AG09309 (cell line): Measurements from ENCODE around the gene GRIK4.

Experiments used
- DNase-seq: peaks from one replicate; pipeline ENCODE4 v3.0.0-alpha.2; 2010; ENCODE audit warnings: low read depth
- H3K4me3 ChIP-seq: 2 replicates; pipeline ENCODE4 v1.5.1; 2011; ENCODE audit warnings: mild to moderate bottlenecking, low read depth, low read length, moderate library complexity; ENCODE audit not compliant: control insufficient read depth
- TF ChIP-seq, protein P1 (sequence below): IDR thresholded peaks from 2 replicates; pipeline ENCODE4 v1.5.1; 2011; ENCODE audit warnings: mild to moderate bottlenecking, low read depth, low read length, inconsistent platforms; ENCODE audit not compliant: insufficient read depth, control insufficient read depth; ENCODE audit errors: missing control alignments

GRIK4 gene

DNA sequence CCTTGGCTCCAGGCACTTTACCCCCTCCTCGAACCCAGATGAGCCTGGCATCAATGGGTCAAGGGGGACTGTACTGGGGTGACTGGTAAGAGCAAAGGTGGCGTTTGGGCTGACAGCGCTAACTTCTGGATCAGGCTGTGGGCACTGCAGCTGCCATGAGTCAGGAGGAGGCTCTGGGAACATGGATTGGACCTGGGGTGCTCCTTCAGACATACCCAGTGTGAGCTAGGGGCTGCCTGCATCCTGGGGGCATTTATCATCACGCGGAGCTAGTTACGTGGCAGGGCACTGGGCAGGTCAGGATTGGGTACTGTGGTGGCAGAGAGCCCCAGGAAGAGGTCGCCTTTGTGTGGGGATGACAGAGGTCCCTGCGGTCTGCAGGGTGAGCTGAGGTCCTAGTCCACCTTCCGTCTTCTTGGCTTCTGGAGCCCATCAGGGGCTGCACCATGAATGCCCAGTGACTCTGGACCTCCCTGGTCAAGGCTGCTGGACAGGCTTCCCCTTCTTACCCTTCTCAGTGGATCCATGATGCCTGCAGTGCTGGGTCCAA lies 13.1 kb downstream of the GRIK4 start:
- TF ChIP-seq, protein P1, sequence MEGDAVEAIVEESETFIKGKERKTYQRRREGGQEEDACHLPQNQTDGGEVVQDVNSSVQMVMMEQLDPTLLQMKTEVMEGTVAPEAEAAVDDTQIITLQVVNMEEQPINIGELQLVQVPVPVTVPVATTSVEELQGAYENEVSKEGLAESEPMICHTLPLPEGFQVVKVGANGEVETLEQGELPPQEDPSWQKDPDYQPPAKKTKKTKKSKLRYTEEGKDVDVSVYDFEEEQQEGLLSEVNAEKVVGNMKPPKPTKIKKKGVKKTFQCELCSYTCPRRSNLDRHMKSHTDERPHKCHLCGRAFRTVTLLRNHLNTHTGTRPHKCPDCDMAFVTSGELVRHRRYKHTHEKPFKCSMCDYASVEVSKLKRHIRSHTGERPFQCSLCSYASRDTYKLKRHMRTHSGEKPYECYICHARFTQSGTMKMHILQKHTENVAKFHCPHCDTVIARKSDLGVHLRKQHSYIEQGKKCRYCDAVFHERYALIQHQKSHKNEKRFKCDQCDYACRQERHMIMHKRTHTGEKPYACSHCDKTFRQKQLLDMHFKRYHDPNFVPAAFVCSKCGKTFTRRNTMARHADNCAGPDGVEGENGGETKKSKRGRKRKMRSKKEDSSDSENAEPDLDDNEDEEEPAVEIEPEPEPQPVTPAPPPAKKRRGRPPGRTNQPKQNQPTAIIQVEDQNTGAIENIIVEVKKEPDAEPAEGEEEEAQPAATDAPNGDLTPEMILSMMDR = no peak
- DNase-seq = no peak
- H3K4me3 ChIP-seq = no peak overlapping the region

DNA sequence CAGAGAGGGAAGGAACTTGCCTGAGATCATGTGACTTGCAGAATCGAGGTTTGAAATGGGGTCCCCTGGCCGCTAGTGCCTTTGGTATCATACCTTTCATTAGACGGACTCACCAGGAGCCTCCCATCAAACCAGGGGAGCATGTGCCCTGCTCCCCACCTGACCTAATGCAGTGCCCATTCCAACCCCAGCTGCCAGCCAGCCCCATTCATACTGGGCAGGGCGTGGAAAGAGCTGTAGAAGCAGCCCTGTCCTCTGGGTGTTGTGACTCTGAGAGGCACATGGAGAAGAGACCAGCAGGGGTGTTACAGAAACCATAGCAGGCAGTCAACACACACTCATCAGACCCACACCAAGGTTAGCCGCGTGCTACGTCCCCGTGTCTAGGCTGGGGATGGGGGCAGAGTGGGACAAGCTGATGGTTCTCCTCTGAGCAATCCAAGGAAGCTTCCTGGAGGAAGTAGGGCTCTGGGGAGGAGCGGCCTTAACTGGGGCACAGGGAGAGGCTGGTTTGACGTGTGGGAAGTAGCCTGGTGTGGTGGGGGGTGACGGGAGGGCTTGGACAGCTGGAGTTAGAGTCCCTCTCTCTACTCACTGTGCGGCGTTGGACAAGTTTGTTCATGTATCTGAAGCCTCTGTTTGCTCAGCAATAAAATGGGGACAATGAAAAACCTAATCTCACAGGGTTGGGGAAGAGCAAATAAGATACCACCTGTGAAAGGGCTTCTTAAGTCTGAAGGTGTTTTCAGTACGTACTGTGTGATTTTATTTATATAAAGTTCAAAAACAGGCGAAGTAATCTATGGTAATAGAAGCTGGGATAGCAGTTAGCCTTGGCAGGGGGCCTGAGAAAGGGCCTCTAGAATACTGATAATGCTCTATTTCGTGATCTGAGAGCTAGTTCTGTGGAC lies 14.0 kb downstream of the GRIK4 start:
- no peak for DNase-seq
- TF ChIP-seq, protein P1 = no peak

DNA sequence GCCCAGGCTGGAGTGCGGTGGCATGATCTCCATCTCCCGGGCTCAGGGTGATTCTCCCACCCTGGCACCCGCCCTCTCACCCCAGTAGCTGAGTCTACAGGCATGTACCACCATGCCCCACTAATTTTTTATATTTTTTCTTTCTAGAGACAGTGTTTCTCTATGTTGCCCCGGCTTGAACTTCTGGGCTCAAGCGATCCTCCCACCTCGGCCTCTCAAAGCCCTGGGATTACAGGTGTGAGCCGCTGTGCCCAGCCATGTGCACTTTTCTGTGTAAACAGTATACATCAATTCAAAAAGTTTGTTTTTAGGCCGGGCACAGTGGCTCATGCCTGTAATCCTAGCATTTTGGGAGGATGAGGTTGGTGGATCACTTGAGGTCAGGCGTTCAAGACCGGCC lies 14.7 kb downstream of the GRIK4 start:
- TF ChIP-seq, protein P1 = no peak
- no peak overlapping the region for H3K4me3 ChIP-seq
- DNase-seq = no peak

More for the DNA sequence above, 14.0 kb downstream of the GRIK4 start:
- H3K4me3 ChIP-seq = no peak overlapping the region

DNA sequence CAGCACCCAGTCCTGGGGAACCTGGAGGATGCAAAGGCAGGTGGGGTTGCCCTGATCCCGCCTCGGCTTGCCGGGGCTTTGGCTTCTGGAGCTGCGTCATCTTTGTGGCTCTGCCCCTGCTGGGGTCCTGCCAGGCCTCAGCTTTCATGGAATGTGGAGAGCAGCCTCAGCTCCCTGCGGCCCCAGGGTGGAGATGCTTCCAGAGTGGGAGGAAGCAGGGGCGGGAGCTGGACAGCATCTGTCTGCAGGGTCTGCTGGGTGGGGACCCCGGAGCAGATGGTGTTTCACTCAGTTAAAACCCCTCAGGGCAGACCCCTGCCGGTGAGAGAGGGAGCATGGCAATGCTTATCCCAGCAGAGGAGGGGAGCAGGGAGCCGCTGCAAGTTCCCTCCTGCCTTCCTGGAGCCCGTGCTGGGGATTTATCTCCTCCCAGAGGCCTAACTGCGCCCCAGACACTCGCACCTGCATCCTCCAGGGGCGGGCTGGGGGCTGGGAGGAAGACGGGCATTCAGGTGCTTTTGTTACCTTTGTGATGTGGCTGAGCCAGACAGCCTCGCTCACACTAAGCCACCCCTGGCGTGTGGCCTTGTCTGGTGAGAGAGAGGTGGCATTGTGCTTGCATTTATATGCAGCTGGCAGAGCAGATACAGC lies 15.7 kb downstream of the GRIK4 start:
- no peak for DNase-seq
- TF ChIP-seq, protein P1 = no peak
- no peak overlapping the region for H3K4me3 ChIP-seq

DNA sequence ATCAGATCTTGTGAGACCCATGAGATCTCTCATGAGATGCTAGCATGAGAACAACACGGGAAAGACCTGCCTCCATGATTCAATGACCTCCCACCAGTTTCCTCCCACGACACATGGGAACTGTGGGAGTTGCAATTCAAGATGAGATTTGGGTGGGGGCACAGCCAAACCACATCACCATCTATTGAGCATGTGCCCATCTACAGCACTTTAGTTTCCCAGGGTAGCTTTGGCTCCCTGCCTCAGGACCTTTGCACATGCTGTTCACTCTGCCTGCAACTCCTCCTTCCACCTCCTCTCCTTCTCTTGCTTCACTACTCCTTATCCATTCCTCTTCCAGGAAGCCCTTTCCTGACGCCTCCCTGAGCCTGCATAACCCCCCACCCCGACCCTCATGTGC lies 17.2 kb downstream of the GRIK4 start:
- TF ChIP-seq, protein P1 = no peak
- no peak overlapping the region for H3K4me3 ChIP-seq
- no peak for DNase-seq

DNA sequence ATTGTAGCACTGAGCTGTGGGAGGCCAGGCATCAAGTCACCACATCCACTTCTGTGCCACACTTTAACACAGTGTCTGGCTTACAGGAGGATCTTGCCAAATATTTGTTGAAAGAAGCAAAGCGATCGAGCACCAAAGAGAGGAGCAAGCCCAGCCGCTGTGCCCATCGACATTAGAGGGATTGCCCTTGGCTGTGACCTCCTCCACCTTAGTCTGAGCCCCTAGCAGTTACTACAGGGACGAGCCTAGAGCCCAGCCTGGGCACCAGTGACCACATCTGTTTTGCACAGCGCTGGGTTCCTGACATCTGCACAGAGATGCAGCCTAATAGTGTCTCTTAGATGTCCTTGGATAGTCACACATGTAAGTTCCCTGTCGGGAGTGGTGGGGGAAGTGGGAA lies 17.7 kb downstream of the GRIK4 start:
- TF ChIP-seq, protein P1 = no peak
- DNase-seq = no peak

More for the DNA sequence above, 17.7 kb downstream of the GRIK4 start:
- no peak overlapping the region for H3K4me3 ChIP-seq
